ENCODE measurements around the gene CHD9.

Gene CHD9

GRCh38 chr16:53115773-53116172 is 61.0 kb downstream of the CHD9 start:
- Histone ChIP-seq H3K4me1 (ENCODE audit: low read length) (no peaks in the 10 kb centered on the region), H4K20me1 (ENCODE audit: insufficient read depth, low read length) (no peaks in the 10 kb centered on the region), H3K27ac (ENCODE audit: low read length) (no peak overlapping the region), H3K9me3 (replicated peaks; ENCODE audit: insufficient read depth, low read length) (no peaks in the 10 kb centered on the region), H3K27me3 (replicated peaks; ENCODE audit: insufficient read depth, low read length) (no peaks in the 10 kb centered on the region), H3K9me2 (replicated peaks; ENCODE audit: insufficient read depth, low read length) (no peaks in the 10 kb centered on the region), H3K9ac (ENCODE audit: low read length) (no peak overlapping the region), H3K4me3 (ENCODE audit: low read length) (no peak overlapping the region), H2AFZ (ENCODE audit: low read length) (no peak overlapping the region), H3K36me3 (replicated peaks; ENCODE audit: insufficient read depth, low read length) (no peaks in the 10 kb centered on the region), H3K79me2 (ENCODE audit: low read length) (peaks cover 8% of the 10 kb centered on the region; the same call in 1 of the 2 replicates), H3F3A (ENCODE audit: insufficient read depth, low read length) (no peaks in the 10 kb centered on the region), H3K4me2 (ENCODE audit: low read depth, low read length) (no peak overlapping the region)
- no peak for DNase-seq
- TF ChIP-seq EZH2phosphoT487 (IDR thresholded peaks at IDR 0.05; ENCODE audit: low read length) = no peak
- TF ChIP-seq EZH2 (optimal IDR thresholded peaks at IDR 0.05; ENCODE audit: low read depth, low read length) = no peak

GRCh38 chr16:53121043-53121620 is 66.3 kb downstream of the CHD9 start:
- peaks cover 1% of the 10 kb centered on the region; the same call in 1 of the 2 replicates for H3K4me1 ChIP-seq (ENCODE audit: low read length)
- no peaks in the 10 kb centered on the region for H3K36me3 ChIP-seq (replicated peaks; ENCODE audit: insufficient read depth, low read length)
- no peaks in the 10 kb centered on the region for H4K20me1 ChIP-seq (ENCODE audit: insufficient read depth, low read length)
- no peaks in the 10 kb centered on the region for H3K27me3 ChIP-seq (replicated peaks; ENCODE audit: insufficient read depth, low read length)
- no peak overlapping the region for H2AFZ ChIP-seq (ENCODE audit: low read length)
- no peak for TF ChIP-seq CTCF (IDR thresholded peaks at IDR 0.05; ENCODE audit: low read length)
- no peak for TF ChIP-seq EZH2 (optimal IDR thresholded peaks at IDR 0.05; ENCODE audit: low read depth, low read length)
- TF ChIP-seq EZH2phosphoT487 (IDR thresholded peaks at IDR 0.05; ENCODE audit: low read length) = no peak
- H3K79me2 ChIP-seq (ENCODE audit: low read length) = no peaks in the 10 kb centered on the region
- no peak overlapping the region for H3K9ac ChIP-seq (ENCODE audit: low read length)
- H3K27ac ChIP-seq (ENCODE audit: low read length) = no peak overlapping the region
- no peak overlapping the region for H3K4me3 ChIP-seq (ENCODE audit: low read length)
- no peaks in the 10 kb centered on the region for H3K9me3 ChIP-seq (replicated peaks; ENCODE audit: insufficient read depth, low read length)
- no peaks in the 10 kb centered on the region for H3F3A ChIP-seq (ENCODE audit: insufficient read depth, low read length)
- no peaks in the 10 kb centered on the region for H3K9me2 ChIP-seq (replicated peaks; ENCODE audit: insufficient read depth, low read length)
- DNase-seq = no peak
- no peak overlapping the region for H3K4me2 ChIP-seq (ENCODE audit: low read depth, low read length)

- Histone ChIP-seq H3K9ac (ENCODE audit: low read length) (no peak overlapping the region), H3K36me3 (replicated peaks; ENCODE audit: insufficient read depth, low read length) (no peaks in the 10 kb centered on the region), H2AFZ (ENCODE audit: low read length) (no peak overlapping the region), H3K9me2 (replicated peaks; ENCODE audit: insufficient read depth, low read length) (no peaks in the 10 kb centered on the region), H3K79me2 (ENCODE audit: low read length) (no peaks in the 10 kb centered on the region), H3K27me3 (replicated peaks; ENCODE audit: insufficient read depth, low read length) (no peaks in the 10 kb centered on the region), H3K27ac (ENCODE audit: low read length) (no peak overlapping the region), H3F3A (ENCODE audit: insufficient read depth, low read length) (no peaks in the 10 kb centered on the region), H3K4me2 (ENCODE audit: low read depth, low read length) (no peak overlapping the region), H3K4me3 (ENCODE audit: low read length) (no peak overlapping the region), H4K20me1 (ENCODE audit: insufficient read depth, low read length) (no peaks in the 10 kb centered on the region), H3K4me1 (ENCODE audit: low read length) (peaks cover 4% of the 10 kb centered on the region; the same call in 1 of the 2 replicates), H3K9me3 (replicated peaks; ENCODE audit: insufficient read depth, low read length) (no peaks in the 10 kb centered on the region)
- no peak for DNase-seq
- TF ChIP-seq EZH2 (optimal IDR thresholded peaks at IDR 0.05; ENCODE audit: low read depth, low read length) (no peak), CTCF (IDR thresholded peaks at IDR 0.05; ENCODE audit: low read length) (no peak), EZH2phosphoT487 (IDR thresholded peaks at IDR 0.05; ENCODE audit: low read length) (no peak)
These were observed 66.9 kb downstream of the CHD9 start for GRCh38 chr16:53121661-53122060.

GRCh38 chr16:53123747-53124146 is 69.0 kb downstream of the CHD9 start:
- Histone ChIP-seq H3K9ac (ENCODE audit: low read length) (no peak overlapping the region), H4K20me1 (ENCODE audit: insufficient read depth, low read length) (no peaks in the 10 kb centered on the region), H3K4me3 (ENCODE audit: low read length) (no peak overlapping the region), H3K36me3 (replicated peaks; ENCODE audit: insufficient read depth, low read length) (no peaks in the 10 kb centered on the region), H3K4me2 (ENCODE audit: low read depth, low read length) (no peak overlapping the region), H3K9me2 (replicated peaks; ENCODE audit: insufficient read depth, low read length) (no peaks in the 10 kb centered on the region), H3K27ac (ENCODE audit: low read length) (no peak overlapping the region), H3F3A (ENCODE audit: insufficient read depth, low read length) (peaks cover 3% of the 10 kb centered on the region; the same call in 1 of the 2 replicates), H3K4me1 (ENCODE audit: low read length) (peaks cover 4% of the 10 kb centered on the region; the same call in 1 of the 2 replicates), H3K9me3 (replicated peaks; ENCODE audit: insufficient read depth, low read length) (no peaks in the 10 kb centered on the region), H3K79me2 (ENCODE audit: low read length) (no peaks in the 10 kb centered on the region), H3K27me3 (replicated peaks; ENCODE audit: insufficient read depth, low read length) (no peaks in the 10 kb centered on the region), H2AFZ (ENCODE audit: low read length) (no peak overlapping the region)
- TF ChIP-seq EZH2phosphoT487 (IDR thresholded peaks at IDR 0.05; ENCODE audit: low read length) = no peak
- TF ChIP-seq EZH2 (optimal IDR thresholded peaks at IDR 0.05; ENCODE audit: low read depth, low read length) = no peak
- no peak for TF ChIP-seq CTCF (IDR thresholded peaks at IDR 0.05; ENCODE audit: low read length)
- no peak for DNase-seq

Measured in MM.1S (cell line).